H9 (cell line): ENCODE measurements around the gene TRAFD1. TPM values are rescaled to one million over a fixed set of nuclear protein-coding genes. Genes with fewer than 3 reads are reported as not detected.
A peak's percentile ranks its signal among the peaks of the same experiment; 100 is the strongest.

Source experiments
- DNase-seq: peaks from one replicate; pipeline ENCODE4 v3.0.0-alpha.2; 2017
- H2AFZ ChIP-seq: one replicate; pipeline ENCODE4 v1.6.1; 2013; ENCODE audit warnings: mild to moderate bottlenecking, low read length, control low read depth, moderate library complexity
- H2AK5ac ChIP-seq: 2 replicates; pipeline ENCODE4 v1.6.1; 2013; ENCODE audit warnings: low read length, control low read depth, mixed read lengths; ENCODE audit not compliant: insufficient read length
- H2BK120ac ChIP-seq: one replicate; pipeline ENCODE4 v1.6.1; 2013; ENCODE audit warnings: low read depth, mild to moderate bottlenecking, low read length, control low read depth, inconsistent platforms; ENCODE audit not compliant: poor library complexity, severe bottlenecking
- H2BK12ac ChIP-seq: 2 replicates; pipeline ENCODE4 v1.6.1; 2013; ENCODE audit warnings: low read length, control low read depth, mixed read lengths, low read depth; ENCODE audit not compliant: insufficient read length
- H2BK15ac ChIP-seq: 2 replicates; pipeline ENCODE4 v1.6.1; 2013; ENCODE audit warnings: low read depth, low read length, control low read depth
- H2BK20ac ChIP-seq: one replicate; pipeline ENCODE4 v1.6.1; 2013; ENCODE audit warnings: low read depth, mild to moderate bottlenecking, low read length, control low read depth, inconsistent platforms; ENCODE audit not compliant: poor library complexity, severe bottlenecking
- H2BK5ac ChIP-seq: 2 replicates; pipeline ENCODE4 v1.6.1; 2013; ENCODE audit warnings: low read length, control low read depth, mixed read lengths; ENCODE audit not compliant: insufficient read length
- H3K14ac ChIP-seq: 2 replicates; pipeline ENCODE4 v1.6.1; 2013; ENCODE audit warnings: low read length, control low read depth; ENCODE audit not compliant: insufficient read depth
- H3K18ac ChIP-seq: 2 replicates; pipeline ENCODE4 v1.6.1; 2013; ENCODE audit warnings: low read depth, mild to moderate bottlenecking, mixed read lengths, low read length, control low read depth; ENCODE audit not compliant: insufficient read length
- H3K23ac ChIP-seq: 2 replicates; pipeline ENCODE4 v1.6.1; 2013; ENCODE audit warnings: low read length, control low read depth, mixed read lengths, low read depth; ENCODE audit not compliant: insufficient read length
- H3K23me2 ChIP-seq: 2 replicates; pipeline ENCODE4 v1.6.1; 2013; ENCODE audit warnings: low read depth, mild to moderate bottlenecking, mixed read lengths, low read length, control low read depth; ENCODE audit not compliant: insufficient read length, poor library complexity, severe bottlenecking
- H3K27ac ChIP-seq: 2 replicates; pipeline ENCODE4 v1.5.1; 2013; ENCODE audit warnings: low read length, control low read depth, mixed read lengths, low read depth; ENCODE audit not compliant: insufficient read length
- H3K27me3 ChIP-seq: 2 replicates; pipeline ENCODE4 v1.6.1; 2013; ENCODE audit warnings: low read length, control low read depth, inconsistent platforms; ENCODE audit not compliant: insufficient read depth
- H3K4ac ChIP-seq: 2 replicates; pipeline ENCODE4 v1.6.1; 2013; ENCODE audit warnings: low read depth, mild to moderate bottlenecking, control low read depth, inconsistent platforms, low read length, moderate library complexity
- H3K4me1 ChIP-seq: 2 replicates; pipeline ENCODE4 v1.6.1; 2013; ENCODE audit warnings: low read length, control low read depth, inconsistent platforms; ENCODE audit not compliant: insufficient read depth
- H3K4me2 ChIP-seq: 2 replicates; pipeline ENCODE4 v1.6.1; 2013; ENCODE audit warnings: low read length, control low read depth, mixed read lengths; ENCODE audit not compliant: insufficient read length, insufficient read depth
- H3K56ac ChIP-seq: 2 replicates; pipeline ENCODE4 v1.6.1; 2013; ENCODE audit warnings: low read depth, mild to moderate bottlenecking, mixed read lengths, low read length, control low read depth; ENCODE audit not compliant: insufficient read length
- H3K79me1 ChIP-seq: 2 replicates; pipeline ENCODE4 v1.6.1; 2013; ENCODE audit warnings: low read depth, mild to moderate bottlenecking, moderate library complexity, low read length, control low read depth, inconsistent platforms; ENCODE audit not compliant: insufficient read depth, poor library complexity, severe bottlenecking
- H3K79me2 ChIP-seq: 2 replicates; pipeline ENCODE4 v1.6.1; 2013; ENCODE audit warnings: low read length, control low read depth, inconsistent platforms; ENCODE audit not compliant: insufficient read depth
- H3K9ac ChIP-seq: 2 replicates; pipeline ENCODE4 v1.6.1; 2013; ENCODE audit warnings: low read length, control low read depth, mixed read lengths; ENCODE audit not compliant: insufficient read length; ENCODE audit errors: extremely low read depth
- H3K9me3 ChIP-seq: one replicate; pipeline ENCODE4 v1.6.1; 2013; ENCODE audit warnings: low read depth, low read length, inconsistent platforms; ENCODE audit not compliant: control insufficient read depth
- H3T11ph ChIP-seq: one replicate; pipeline ENCODE4 v1.6.1; 2013; ENCODE audit warnings: mild to moderate bottlenecking, low read length, control low read depth, inconsistent platforms
- H4K20me1 ChIP-seq: one replicate; pipeline ENCODE4 v1.6.1; 2013; ENCODE audit not compliant: control insufficient read depth, insufficient read length, insufficient read depth
- H4K5ac ChIP-seq: 2 replicates; pipeline ENCODE4 v1.6.1; 2013; ENCODE audit warnings: low read depth, mild to moderate bottlenecking, mixed read lengths, low read length, control low read depth; ENCODE audit not compliant: insufficient read length
- H4K8ac ChIP-seq: replicated peaks from 2 replicates; pipeline ENCODE4 v1.6.1; 2013; ENCODE audit warnings: low read length, control low read depth, mixed read lengths, low read depth; ENCODE audit not compliant: insufficient read length
- H4K91ac ChIP-seq: 2 replicates; pipeline ENCODE4 v1.6.1; 2013; ENCODE audit warnings: low read depth, mild to moderate bottlenecking, moderate library complexity, mixed read lengths, low read length, control low read depth; ENCODE audit not compliant: insufficient read length
- H3K27ac Mint-ChIP-seq, 3 experiments: 2 replicates in 2 of 3; 3 replicates in 1 of 3; pipeline ENCODE4 v1.8.0; 2020 to 2021; ENCODE audit warnings: mixed read lengths in 3 of 3, mild to moderate bottlenecking in 1 of 3, moderate library complexity in 1 of 3
- H3K27me3 Mint-ChIP-seq: 2 replicates; pipeline ENCODE4 v1.8.0; 2021; ENCODE audit warnings: low read depth, mild to moderate bottlenecking, moderate library complexity, mixed read lengths
- H3K36me3 Mint-ChIP-seq, 3 experiments: 2 replicates in 2 of 3; 3 replicates in 1 of 3; pipeline ENCODE4 v1.8.0; 2020 to 2021; ENCODE audit warnings: low read depth in 3 of 3, mixed read lengths in 3 of 3; ENCODE audit not compliant: insufficient read depth in 1 of 3
- H3K4me1 Mint-ChIP-seq, 2 experiments: 2 replicates each; pipeline ENCODE4 v1.8.0; 2020; ENCODE audit warnings: mixed read lengths in 2 of 2
- H3K4me3 Mint-ChIP-seq, 2 experiments: 2 replicates in 1 of 2; 3 replicates in 1 of 2; pipeline ENCODE4 v1.8.0; 2020 to 2021; ENCODE audit warnings: mild to moderate bottlenecking in 2 of 2, mixed read lengths in 2 of 2, moderate library complexity in 1 of 2
- H3K9me3 Mint-ChIP-seq, 2 experiments: 2 replicates in 1 of 2; 3 replicates in 1 of 2; pipeline ENCODE4 v1.8.0; 2020; ENCODE audit warnings: mild to moderate bottlenecking in 2 of 2, mixed read lengths in 2 of 2, moderate library complexity in 1 of 2
- CTCF ChIP-seq: fragments of 200-600 bp; sonication (generic); conservative IDR thresholded peaks from 3 replicates; pipeline ENCODE4 v1.8.0; 2021; ENCODE audit warnings: antibody characterized with exemption, mild to moderate bottlenecking
- WGBS: extraction: QIAGEN DNeasy Blood & Tissue Kit; methylation state at CpG from one replicate; pipeline ENCODE4 v1.1.7; 2013; ENCODE audit warnings: missing lambda C conversion rate, low lambda C conversion rate, mixed read lengths; ENCODE audit not compliant: insufficient read length; ENCODE audit errors: extremely low coverage; 5-methylcytosine and 5-hydroxymethylcytosine counted together
- total RNA-seq: library from RNA; stranded (reverse); gene quantifications from 2 replicates; pipeline ENCODE4 v1.2.1, GENCODE V29; 2021

Gene TRAFD1
- total RNA-seq, 1 experiment from 2014 or later, result 32.0 TPM

- H3K79me1 ChIP-seq, result no peaks in the 10 kb centered on the region
- no CpG with 5 or more reads among the region's 26 CpGs for WGBS
- peaks cover 5 to 32% (median 25%) of the 10 kb centered on the region in 3 experiments; a peak in 6 of 7 replicates for H3K36me3 Mint-ChIP-seq
Observed at GRCh38 chr12:112185093-112185923, 59.9 kb downstream of the TRAFD1 start.

More at GRCh38 chr12:112185093-112185923, 59.9 kb downstream of the TRAFD1 start:
- peak overlapping the region in 2 of 3 experiments; percentile 44 to 70; a peak in 2 of 7 replicates for H3K27ac Mint-ChIP-seq
- H2BK12ac ChIP-seq, result no peak overlapping the region
- H4K8ac ChIP-seq, result no peak overlapping the region
- no peak overlapping the region for H2BK120ac ChIP-seq
- H3K9me3 Mint-ChIP-seq, result no peaks in the 10 kb centered on the region
- no peak overlapping the region for H3K4ac ChIP-seq
- H3K56ac ChIP-seq, result no peak overlapping the region
- no peak overlapping the region for H3K4me2 ChIP-seq
- no peak overlapping the region for H3K23ac ChIP-seq
- no peak overlapping the region for H3K4me3 Mint-ChIP-seq
- H3K27me3 Mint-ChIP-seq, result no peaks in the 10 kb centered on the region
- H2BK20ac ChIP-seq, result no peak overlapping the region
- H3K23me2 ChIP-seq, result no peaks in the 10 kb centered on the region
- no peak overlapping the region for H3T11ph ChIP-seq
- no peak overlapping the region for H3K27ac ChIP-seq
- H3K14ac ChIP-seq, result no peak overlapping the region
- H3K4me1 ChIP-seq, result peaks cover 7% of the 10 kb centered on the region
- H2AK5ac ChIP-seq, result no peak overlapping the region
- DNase-seq, result no peak
- peaks cover 18 to 20% of the 10 kb centered on the region in 2 experiments for H3K4me1 Mint-ChIP-seq
- H4K20me1 ChIP-seq, result no peaks in the 10 kb centered on the region
- TF ChIP-seq CTCF, result no peak
- no peaks in the 10 kb centered on the region for H3K79me2 ChIP-seq
- H2BK5ac ChIP-seq, result no peak overlapping the region
- H3K27me3 ChIP-seq, result no peaks in the 10 kb centered on the region
- no peaks in the 10 kb centered on the region for H3K9me3 ChIP-seq
- H4K5ac ChIP-seq, result no peak overlapping the region
- no peak overlapping the region for H4K91ac ChIP-seq
- H3K9ac ChIP-seq, result no peak overlapping the region
- H2BK15ac ChIP-seq, result no peak overlapping the region
- no peak overlapping the region for H2AFZ ChIP-seq
- H3K18ac ChIP-seq, result no peak overlapping the region
